SU-DHL-6 (cell line): Measurements from ENCODE around the gene CAMK4.

Source experiments
- H2AFZ ChIP-seq: fragments of 200-600 bp; sonication (generic); 2 replicates; pipeline ENCODE4 v1.6.1; 2014; ENCODE audit warnings: low read depth, mild to moderate bottlenecking, moderate library complexity, mixed read lengths, antibody characterized with exemption, low read length; ENCODE audit not compliant: severe bottlenecking
- H3F3A ChIP-seq: fragments of 200-600 bp; shearing (Covaris generic); 2 replicates; pipeline ENCODE4 v1.6.0; 2016; ENCODE audit warnings: antibody characterized with exemption, mild to moderate bottlenecking; ENCODE audit not compliant: insufficient read depth
- H3K27ac ChIP-seq: fragments of 200-600 bp; sonication (generic); 2 replicates; pipeline ENCODE4 v1.5.1; 2016; ENCODE audit warnings: low read depth, mild to moderate bottlenecking, low read length, moderate library complexity, mixed read lengths
- H3K27me3 ChIP-seq: fragments of 200-600 bp; sonication (generic), shearing (Covaris generic); 2 replicates; pipeline ENCODE4 v1.6.0; 2014; ENCODE audit warnings: mild to moderate bottlenecking, low read length
- H3K36me3 ChIP-seq: fragments of 200-600 bp; sonication (generic); 2 replicates; pipeline ENCODE4 v1.6.1; 2014; ENCODE audit warnings: mild to moderate bottlenecking, low read length, mixed read lengths
- H3K4me2 ChIP-seq: fragments of 300-600, 200-600 bp; shearing (Covaris generic), sonication (generic); 2 replicates; pipeline ENCODE4 v1.6.0; 2014; ENCODE audit warnings: low read length, low read depth, mild to moderate bottlenecking; ENCODE audit not compliant: poor library complexity, severe bottlenecking
- H3K4me3 ChIP-seq: fragments of 200-600 bp; sonication (generic); 2 replicates; pipeline ENCODE4 v1.5.1; 2014; ENCODE audit warnings: antibody characterized with exemption, low read length, mild to moderate bottlenecking, mixed read lengths; ENCODE audit not compliant: insufficient read depth, poor library complexity, severe bottlenecking
- H3K79me2 ChIP-seq: fragments of 200-600 bp; sonication (generic); 2 replicates; pipeline ENCODE4 v1.6.1; 2014; ENCODE audit warnings: mild to moderate bottlenecking, low read length, moderate library complexity; ENCODE audit not compliant: insufficient read depth
- H3K9ac ChIP-seq: fragments of 200-600 bp; sonication (generic); 2 replicates; pipeline ENCODE4 v1.7.0; 2014; ENCODE audit warnings: mild to moderate bottlenecking, low read length
- H3K9me2 ChIP-seq: fragments of 200-600 bp; sonication (generic); replicated peaks from 2 replicates; pipeline ENCODE4 v1.6.1; 2014; ENCODE audit warnings: low read length; ENCODE audit not compliant: insufficient read depth
- H3K9me3 ChIP-seq: fragments of 200-600 bp; sonication (generic); 2 replicates; pipeline ENCODE4 v1.6.1; 2014; ENCODE audit warnings: low read length, mixed read lengths; ENCODE audit not compliant: insufficient read depth
- H4K20me1 ChIP-seq: fragments of 200-600 bp; sonication (generic); 2 replicates; pipeline ENCODE4 v1.6.1; 2014; ENCODE audit warnings: low read depth, mild to moderate bottlenecking, antibody characterized with exemption, low read length, moderate library complexity, mixed read lengths
- EZH2phosphoT487 ChIP-seq: fragments of 200-600 bp; sonication (generic), shearing (Covaris generic); conservative IDR thresholded peaks from 2 replicates; pipeline ENCODE4 v1.6.1; 2018; ENCODE audit warnings: mild to moderate bottlenecking, antibody characterized with exemption, low read length, moderate library complexity, mixed read lengths
- TF ChIP-seq, protein P1 (sequence below): fragments of 200-600 bp; sonication (generic); IDR thresholded peaks from one replicate; pipeline ENCODE4 v1.5.1; 2017; ENCODE audit warnings: antibody characterized with exemption, mild to moderate bottlenecking, low read length, moderate library complexity; ENCODE audit not compliant: insufficient read depth, poor library complexity, severe bottlenecking

Gene CAMK4

DNA sequence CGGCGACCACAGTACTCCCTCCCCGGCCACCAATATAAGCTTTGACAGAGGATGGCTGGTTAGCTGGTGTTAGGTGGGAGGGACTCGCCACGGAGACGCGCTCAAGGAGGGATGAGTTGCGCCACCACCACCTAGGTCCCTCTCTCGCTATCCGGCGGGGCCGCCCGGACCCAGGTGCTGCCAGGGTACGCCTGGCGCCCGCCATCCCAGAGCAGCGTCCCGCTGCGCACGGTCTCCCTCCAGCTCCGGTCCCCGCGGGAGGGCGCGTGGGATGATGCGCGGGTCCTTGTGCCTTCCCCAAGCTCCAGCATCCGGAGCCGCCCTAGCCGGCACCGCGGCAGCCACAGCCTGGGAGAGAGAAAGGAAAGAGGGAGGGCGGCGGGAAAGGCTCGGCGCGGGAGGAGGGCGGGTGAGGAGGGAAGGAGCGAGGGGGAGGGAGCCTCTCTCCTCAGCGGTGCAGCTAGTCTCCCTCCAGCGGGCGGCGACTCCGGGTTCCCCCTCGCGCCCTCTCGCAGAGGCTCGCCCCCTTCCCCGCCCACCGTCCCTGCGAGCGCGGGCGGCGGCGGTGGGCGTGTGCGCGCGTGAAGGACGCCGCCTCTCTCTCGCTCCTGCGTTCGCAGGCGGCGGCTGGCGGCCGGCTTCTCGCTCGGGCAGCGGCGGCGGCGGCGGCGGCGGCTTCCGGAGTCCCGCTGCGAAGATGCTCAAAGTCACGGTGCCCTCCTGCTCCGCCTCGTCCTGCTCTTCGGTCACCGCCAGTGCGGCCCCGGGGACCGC is at the start of gene CAMK4:
Gene CAMK4, plus strand, starts transcription at position 598 of the 774 bp plus-strand sequence. Its CDS starts 100 bp downstream, at position 698.
- Histone ChIP-seq H4K20me1 (no peaks in the 10 kb centered on the region), H3K9me2 (no peaks in the 10 kb centered on the region), H3K36me3 (no peaks in the 10 kb centered on the region), H3K79me2 (no peaks in the 10 kb centered on the region), H2AFZ (peak within 1 kb of the TSS; percentile 99), H3K27ac (no peak within 1 kb of the TSS), H3K4me2 (peak within 1 kb of the TSS; percentile 91), H3K27me3 (no peaks in the 10 kb centered on the region), H3K9ac (peak within 1 kb of the TSS; percentile 69), H3K9me3 (no peaks in the 10 kb centered on the region), H3F3A (0 out of 2 replicates have a peak, but pooled peaks cover 5% of the 10 kb centered on the region), H3K4me3 (peak within 1 kb of the TSS; percentile 81)
- TF ChIP-seq, protein P1, sequence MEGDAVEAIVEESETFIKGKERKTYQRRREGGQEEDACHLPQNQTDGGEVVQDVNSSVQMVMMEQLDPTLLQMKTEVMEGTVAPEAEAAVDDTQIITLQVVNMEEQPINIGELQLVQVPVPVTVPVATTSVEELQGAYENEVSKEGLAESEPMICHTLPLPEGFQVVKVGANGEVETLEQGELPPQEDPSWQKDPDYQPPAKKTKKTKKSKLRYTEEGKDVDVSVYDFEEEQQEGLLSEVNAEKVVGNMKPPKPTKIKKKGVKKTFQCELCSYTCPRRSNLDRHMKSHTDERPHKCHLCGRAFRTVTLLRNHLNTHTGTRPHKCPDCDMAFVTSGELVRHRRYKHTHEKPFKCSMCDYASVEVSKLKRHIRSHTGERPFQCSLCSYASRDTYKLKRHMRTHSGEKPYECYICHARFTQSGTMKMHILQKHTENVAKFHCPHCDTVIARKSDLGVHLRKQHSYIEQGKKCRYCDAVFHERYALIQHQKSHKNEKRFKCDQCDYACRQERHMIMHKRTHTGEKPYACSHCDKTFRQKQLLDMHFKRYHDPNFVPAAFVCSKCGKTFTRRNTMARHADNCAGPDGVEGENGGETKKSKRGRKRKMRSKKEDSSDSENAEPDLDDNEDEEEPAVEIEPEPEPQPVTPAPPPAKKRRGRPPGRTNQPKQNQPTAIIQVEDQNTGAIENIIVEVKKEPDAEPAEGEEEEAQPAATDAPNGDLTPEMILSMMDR, result no peak
- no peak for TF ChIP-seq EZH2phosphoT487

DNA sequence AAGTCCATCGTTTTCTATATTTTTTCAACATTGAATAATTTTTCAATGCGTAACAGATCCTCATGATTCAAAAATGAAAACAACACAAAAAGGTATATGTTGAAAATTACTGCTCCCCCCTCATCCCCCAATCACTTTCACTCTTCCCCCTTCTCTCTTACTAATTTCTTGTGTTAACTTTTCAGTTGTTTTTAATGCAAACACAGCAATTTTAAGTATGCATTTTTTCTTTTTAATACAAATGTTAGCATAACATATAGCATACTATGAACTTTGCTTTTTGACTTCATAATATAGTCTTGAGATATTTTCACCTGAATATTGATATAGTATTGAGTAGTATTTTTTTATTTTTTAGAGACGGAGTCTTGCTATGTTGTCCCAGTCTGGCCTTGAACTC is 41.1 kb upstream of the CAMK4 start:
- no peak overlapping the region for H3K4me3 ChIP-seq
- no peaks in the 10 kb centered on the region for H3K9me2 ChIP-seq
- H3K27ac ChIP-seq, result no peak overlapping the region
- H3K79me2 ChIP-seq, result no peaks in the 10 kb centered on the region
- H4K20me1 ChIP-seq, result no peaks in the 10 kb centered on the region
- TF ChIP-seq, protein P1, result no peak
- no peak for TF ChIP-seq EZH2phosphoT487
- no peaks in the 10 kb centered on the region for H3K9me3 ChIP-seq
- H3F3A ChIP-seq, result no peaks in the 10 kb centered on the region
- H3K36me3 ChIP-seq, result no peaks in the 10 kb centered on the region
- no peaks in the 10 kb centered on the region for H3K27me3 ChIP-seq
- no peak overlapping the region for H3K4me2 ChIP-seq
- H3K9ac ChIP-seq, result no peak overlapping the region
- H2AFZ ChIP-seq, result no peak overlapping the region

DNA sequence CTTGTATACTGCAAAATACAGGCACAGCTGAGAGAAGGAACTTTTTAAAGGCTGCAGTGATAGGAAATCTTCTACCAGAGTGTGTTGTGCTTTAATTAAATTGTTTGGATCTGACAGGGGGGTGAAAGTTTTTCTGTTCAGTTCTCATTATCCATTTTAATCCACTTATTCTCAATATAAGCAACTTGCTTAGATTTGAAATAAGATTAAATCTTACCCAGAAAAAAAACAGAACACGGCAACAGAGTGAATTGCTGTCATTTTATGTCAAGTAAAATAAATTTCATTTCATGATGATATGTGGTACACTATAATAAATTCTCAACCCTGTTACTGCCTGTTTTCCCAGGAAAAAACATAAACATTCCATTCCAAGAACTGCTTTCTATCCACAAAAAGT is 37.1 kb upstream of the CAMK4 start:
- Histone ChIP-seq H3K27ac (no peak overlapping the region), H4K20me1 (no peaks in the 10 kb centered on the region), H3K4me3 (no peak overlapping the region), H2AFZ (no peak overlapping the region), H3F3A (no peaks in the 10 kb centered on the region), H3K36me3 (no peaks in the 10 kb centered on the region), H3K9me3 (no peaks in the 10 kb centered on the region), H3K79me2 (no peaks in the 10 kb centered on the region), H3K9ac (no peak overlapping the region), H3K4me2 (no peak overlapping the region), H3K27me3 (no peaks in the 10 kb centered on the region), H3K9me2 (no peaks in the 10 kb centered on the region)
- TF ChIP-seq, protein P1, result no peak
- no peak for TF ChIP-seq EZH2phosphoT487
